T-cell (primary cell): ENCODE measurements around the gene JAZF1. TPM values are rescaled to one million over a fixed set of nuclear protein-coding genes. Genes with fewer than 3 reads are reported as not detected.

ENCODE experiments used
- ATAC-seq, 4 experiments: fragments of 200-7000 bp in 3 of 4; fragments of 150-1000 bp in 1 of 4; cut with Tn5 transposase; replicated peaks in 1 of 4; 1 replicate in 3 of 4; 2 replicates in 1 of 4; pipeline ENCODE4 v1.10.0; 2021; ENCODE audit warnings: moderate library complexity in 3 of 4, mild to moderate bottlenecking in 2 of 4, moderate number of reproducible peaks in 1 of 4
- CTCF ChIA-PET, 2 donors: fragments of 300-600 bp; sonication (Branson Sonifier 250); formaldehyde crosslinking; loops; one replicate each; lab custom pipeline; 2022; ENCODE audit warnings: antibody characterized with exemption in 2 of 2; lab: Charles Lee
- POLR2A ChIA-PET, 2 donors: fragments of 300-600 bp; sonication (Branson Sonifier 250); formaldehyde crosslinking; loops; one replicate each; lab custom pipeline; 2022; ENCODE audit warnings: antibody characterized with exemption in 2 of 2; lab: Charles Lee
- DNase-seq, 35 experiments: peaks; one replicate each; pipeline versions ENCODE4 v3.0.0 to v3.0.0-alpha.2; 2013 to 2023
- H3K27ac ChIP-seq: one replicate; pipeline ENCODE4 v1.5.1; 2013; ENCODE audit warnings: low read length
- H3K27me3 ChIP-seq, 2 experiments: replicated peaks in 1 of 2; 1 replicate in 1 of 2; 2 replicates in 1 of 2; pipeline versions ENCODE4 v1.6.1 to v1.7.0; 2013; ENCODE audit warnings: low read length in 1 of 2, mixed read lengths in 1 of 2; ENCODE audit not compliant: control insufficient read depth in 2 of 2, insufficient read depth in 2 of 2; ENCODE audit errors: extremely low read depth in 1 of 2
- H3K36me3 ChIP-seq, 2 donors: 1 replicate in 1 of 2; 2 replicates in 1 of 2; pipeline versions ENCODE4 v1.6.1 to v1.7.0; 2013; ENCODE audit warnings: low read length in 1 of 2; ENCODE audit not compliant: control insufficient read depth in 2 of 2, insufficient read depth in 1 of 2; ENCODE audit errors: extremely low read depth in 1 of 2
- H3K4me1 ChIP-seq, 2 experiments: 1 replicate in 1 of 2; 2 replicates in 1 of 2; pipeline versions ENCODE4 v1.6.1 to v1.7.0; 2013; ENCODE audit warnings: low read length in 2 of 2, mixed read lengths in 1 of 2; ENCODE audit not compliant: insufficient read depth in 2 of 2, control insufficient read depth in 1 of 2; ENCODE audit errors: extremely low read depth in 1 of 2
- H3K4me3 ChIP-seq, 2 donors: 1 replicate in 1 of 2; 2 replicates in 1 of 2; pipeline versions ENCODE4 v1.5.1 to v1.7.0; 2013; ENCODE audit warnings: mild to moderate bottlenecking in 2 of 2, low read length in 1 of 2, moderate library complexity in 1 of 2; ENCODE audit not compliant: control insufficient read depth in 1 of 2; ENCODE audit errors: extremely low read depth in 1 of 2
- H3K9me3 ChIP-seq: 2 replicates; pipeline ENCODE4 v1.7.0; 2013
- H3K27ac Mint-ChIP-seq, 2 donors: one replicate each; pipeline ENCODE4 v1.8.0; 2020 to 2021; ENCODE audit warnings: mild to moderate bottlenecking in 2 of 2, mixed read lengths in 2 of 2
- H3K27me3 Mint-ChIP-seq, 2 donors: one replicate each; pipeline ENCODE4 v1.8.0; 2021 to 2022; ENCODE audit warnings: mixed read lengths in 2 of 2
- H3K36me3 Mint-ChIP-seq: one replicate; pipeline ENCODE4 v1.8.0; 2021; ENCODE audit warnings: mixed read lengths
- H3K4me1 Mint-ChIP-seq, 3 donors: one replicate each; pipeline ENCODE4 v1.8.0; 2020 to 2022; ENCODE audit warnings: mixed read lengths in 3 of 3, mild to moderate bottlenecking in 1 of 3
- H3K4me3 Mint-ChIP-seq, 3 donors: one replicate each; pipeline ENCODE4 v1.8.0; 2020 to 2022; ENCODE audit warnings: mild to moderate bottlenecking in 3 of 3, mixed read lengths in 3 of 3, moderate library complexity in 3 of 3
- H3K9me3 Mint-ChIP-seq, 3 donors: one replicate each; pipeline ENCODE4 v1.8.0; 2020 to 2022; ENCODE audit warnings: mixed read lengths in 3 of 3
- WGBS: methylation state at CpG from one replicate; pipeline ENCODE4 v1.1.5; 2013; ENCODE audit warnings: missing lambda C conversion rate; ENCODE audit not compliant: insufficient coverage; 5-methylcytosine and 5-hydroxymethylcytosine counted together
- total RNA-seq, 35 experiments: library from RNA in 6 of 35; stranded (reverse) in 6 of 35; fragments of 120-200 nt in 1 of 35; gene quantifications; one replicate each; pipeline versions ENCODE4 v1.2.1 to v1.2.4 and lab custom pipeline; 2013 to 2026

JAZF1 gene
- total RNA-seq, 5 donors from 2014 or later (not counting 1 experiment from before 2014, with no cell fraction given) = 9.6 to 22.1 (median 15.9) TPM

- no peak overlapping the region for H3K4me3 ChIP-seq
- no peaks in the 10 kb centered on the region for H3K9me3 ChIP-seq
- no peak for ATAC-seq
- DNase-seq = no peak
- H3K27ac ChIP-seq = no peak overlapping the region
- ChIA-PET POLR2A (no interaction called here), CTCF (no interaction called here)
- no peaks in the 10 kb centered on the region for H3K27me3 ChIP-seq
- 51% methylated on average over 3 of the region's 5 CpGs for WGBS
- Mint-ChIP-seq H3K36me3 (peaks cover 4% of the 10 kb centered on the region), H3K27ac (peak overlapping the region in 1 of 2 donors; percentile 75), H3K4me1 (peaks cover 6 to 51% (median 14%) of the 10 kb centered on the region in 3 donors), H3K4me3 (no peak overlapping the region), H3K27me3 (no peaks in the 10 kb centered on the region), H3K9me3 (no peaks in the 10 kb centered on the region)
- H3K36me3 ChIP-seq = peaks cover 0 to 2% of the 10 kb centered on the region in 2 donors
- peaks cover 2 to 11% of the 10 kb centered on the region in 2 experiments for H3K4me1 ChIP-seq
Measured at GRCh38 chr7:28174442-28174841, 6.2 kb downstream of the JAZF1 start.

- no peaks in the 10 kb centered on the region for H3K9me3 ChIP-seq
- Mint-ChIP-seq H3K27me3 (no peaks in the 10 kb centered on the region), H3K4me1 (peaks cover 8 to 54% (median 8%) of the 10 kb centered on the region in 3 donors), H3K27ac (no peak overlapping the region), H3K4me3 (no peak overlapping the region), H3K36me3 (peaks cover 8% of the 10 kb centered on the region), H3K9me3 (no peaks in the 10 kb centered on the region)
- ChIA-PET CTCF (interaction anchor here in 1 of 2 donors (0.6 to 0.7 kb wide), 2 partner anchors 66 to 1581 kb away, joined by 3 to 10 read pairs; no protein-coding TSS in a partner anchor), POLR2A (interaction anchor here in 1 of 2 donors (0.6 kb wide), 1 partner anchor 76 kb away, joined by 5 read pairs; no protein-coding TSS in a partner anchor)
- H3K4me1 ChIP-seq = peaks cover 2 to 5% of the 10 kb centered on the region in 2 experiments
- no peak overlapping the region for H3K4me3 ChIP-seq
- no peaks in the 10 kb centered on the region for H3K27me3 ChIP-seq
- DNase-seq (no peak), ATAC-seq (no peak)
- H3K36me3 ChIP-seq = peaks cover 0 to 3% of the 10 kb centered on the region in 2 donors
- H3K27ac ChIP-seq = no peak overlapping the region
- no CpG with 5 or more reads among the region's 1 CpG for WGBS
Measured at GRCh38 chr7:28173531-28173930, 7.1 kb downstream of the JAZF1 start.

- no peak overlapping the region for H3K4me3 Mint-ChIP-seq
- no peak overlapping the region for H3K27ac ChIP-seq
- WGBS = 93% methylated on average over 3 of the region's 3 CpGs
- ChIA-PET POLR2A (no interaction called here), CTCF (interaction anchor here in 1 of 2 donors (0.7 kb wide), 1 partner anchor 66 kb away, joined by 10 read pairs; no protein-coding TSS in a partner anchor)
- no peaks in the 10 kb centered on the region for H3K9me3 Mint-ChIP-seq
- no peak for ATAC-seq
- peaks cover 8% of the 10 kb centered on the region for H3K36me3 Mint-ChIP-seq
- H3K4me3 ChIP-seq = no peak overlapping the region
- no peaks in the 10 kb centered on the region for H3K27me3 ChIP-seq
- no peaks in the 10 kb centered on the region for H3K27me3 Mint-ChIP-seq
- H3K36me3 ChIP-seq = peaks cover 0 to 3% of the 10 kb centered on the region in 2 donors
- H3K4me1 ChIP-seq = peaks cover 0 to 5% of the 10 kb centered on the region in 2 experiments
- no peak for DNase-seq
- H3K4me1 Mint-ChIP-seq = peaks cover 8 to 56% (median 8%) of the 10 kb centered on the region in 3 donors
- no peak overlapping the region for H3K27ac Mint-ChIP-seq
- no peaks in the 10 kb centered on the region for H3K9me3 ChIP-seq
Measured at GRCh38 chr7:28172958-28173357, 7.6 kb downstream of the JAZF1 start.

- H3K27ac Mint-ChIP-seq = no peak overlapping the region
- Histone ChIP-seq H3K36me3 (peaks cover 0 to 3% of the 10 kb centered on the region in 2 donors), H3K4me3 (no peak overlapping the region), H3K27ac (no peak overlapping the region), H3K9me3 (no peaks in the 10 kb centered on the region), H3K4me1 (peaks cover 0 to 5% of the 10 kb centered on the region in 2 experiments), H3K27me3 (no peaks in the 10 kb centered on the region)
- H3K27me3 Mint-ChIP-seq = no peaks in the 10 kb centered on the region
- 100% methylated on average over 4 of the region's 6 CpGs for WGBS
- DNase-seq (no peak), ATAC-seq (no peak)
- H3K4me1 Mint-ChIP-seq = peaks cover 3 to 43% (median 8%) of the 10 kb centered on the region in 3 donors
- no peak overlapping the region for H3K4me3 Mint-ChIP-seq
- POLR2A ChIA-PET = no interaction called here
- no peaks in the 10 kb centered on the region for H3K9me3 Mint-ChIP-seq
- CTCF ChIA-PET = no interaction called here
- H3K36me3 Mint-ChIP-seq = peaks cover 8% of the 10 kb centered on the region
Measured at GRCh38 chr7:28170701-28171100, 9.9 kb downstream of the JAZF1 start.

GRCh38 chr7:28169230-28169629 is 11.4 kb downstream of the JAZF1 start:
- H3K27ac ChIP-seq = no peak overlapping the region
- no peak overlapping the region for H3K27ac Mint-ChIP-seq
- WGBS = no CpG with 5 or more reads among the region's 1 CpG

GRCh38 chr7:28168393-28169158 is 12.0 kb downstream of the JAZF1 start:
- no peak for DNase-seq
- Mint-ChIP-seq H3K4me1 (peaks cover 0 to 40% (median 8%) of the 10 kb centered on the region in 3 donors), H3K36me3 (peaks cover 8% of the 10 kb centered on the region), H3K4me3 (no peak overlapping the region), H3K27ac (no peak overlapping the region), H3K9me3 (no peaks in the 10 kb centered on the region), H3K27me3 (no peaks in the 10 kb centered on the region)
- Histone ChIP-seq H3K4me3 (no peak overlapping the region), H3K4me1 (no peaks in the 10 kb centered on the region), H3K9me3 (no peaks in the 10 kb centered on the region), H3K36me3 (peaks cover 0 to 3% of the 10 kb centered on the region in 2 donors), H3K27ac (no peak overlapping the region), H3K27me3 (no peaks in the 10 kb centered on the region)
- POLR2A ChIA-PET = interaction anchor here in 1 of 2 donors (0.8 kb wide), 1 partner anchor 10 kb away, joined by 4 read pairs; no protein-coding TSS in a partner anchor
- CTCF ChIA-PET = interaction anchor here in 1 of 2 donors (0.7 kb wide), 1 partner anchor 1212 kb away, joined by 6 read pairs; no protein-coding TSS in a partner anchor
- 100% methylated on average over 2 of the region's 5 CpGs for WGBS
- ATAC-seq = no peak

More at GRCh38 chr7:28169230-28169629, 11.4 kb downstream of the JAZF1 start:
- Histone ChIP-seq H3K4me1 (no peaks in the 10 kb centered on the region), H3K36me3 (peaks cover 0 to 3% of the 10 kb centered on the region in 2 donors), H3K27me3 (no peaks in the 10 kb centered on the region), H3K4me3 (no peak overlapping the region), H3K9me3 (no peaks in the 10 kb centered on the region)
- ATAC-seq (no peak), DNase-seq (no peak)
- Mint-ChIP-seq H3K36me3 (peaks cover 8% of the 10 kb centered on the region), H3K4me1 (peaks cover 3 to 40% (median 8%) of the 10 kb centered on the region in 3 donors), H3K27me3 (no peaks in the 10 kb centered on the region), H3K4me3 (no peak overlapping the region), H3K9me3 (no peaks in the 10 kb centered on the region)
- ChIA-PET CTCF (no interaction called here), POLR2A (no interaction called here)
